ENCODE measurements around the gene PKNOX2. TPM values are rescaled to one million over a fixed set of nuclear protein-coding genes. Genes with fewer than 3 reads are reported as not detected.

The PKNOX2 gene
- total RNA-seq, 6 experiments from 2014 or later: 0.10 TPM; not detected in 5

GRCh38 chr11:125290263-125290662 lies 125.7 kb downstream of the PKNOX2 start:
- H3K9me3 Mint-ChIP-seq: no peaks in the 10 kb centered on the region
- H3K4me1 Mint-ChIP-seq (ENCODE audit: low read depth): no peaks in the 10 kb centered on the region
- TF ChIP-seq CTCF (IDR thresholded peaks at IDR 0.05): no peak
- no peak overlapping the region for H3K4me3 Mint-ChIP-seq
- no peak for DNase-seq
- peaks cover 57% of the 10 kb centered on the region for H3K27me3 Mint-ChIP-seq (ENCODE audit: insufficient read depth)
- H3K36me3 Mint-ChIP-seq (ENCODE audit: low read depth): no peaks in the 10 kb centered on the region
- no peak overlapping the region for H3K27ac Mint-ChIP-seq

- no peaks in the 10 kb centered on the region for H3K9me3 Mint-ChIP-seq
- no peaks in the 10 kb centered on the region for H3K4me1 Mint-ChIP-seq (ENCODE audit: low read depth)
- peaks cover 62% of the 10 kb centered on the region for H3K27me3 Mint-ChIP-seq (ENCODE audit: insufficient read depth)
- H3K27ac Mint-ChIP-seq: no peak overlapping the region
- TF ChIP-seq CTCF (IDR thresholded peaks at IDR 0.05): no peak
- no peaks in the 10 kb centered on the region for H3K36me3 Mint-ChIP-seq (ENCODE audit: low read depth)
- H3K4me3 Mint-ChIP-seq: no peak overlapping the region
- no peak for DNase-seq
Observed at GRCh38 chr11:125292100-125292499, 127.5 kb downstream of the PKNOX2 start.

- no peak overlapping the region for H3K27ac Mint-ChIP-seq
Observed at GRCh38 chr11:125293596-125293995, 129.0 kb downstream of the PKNOX2 start.

GRCh38 chr11:125295931-125296330 lies 131.4 kb downstream of the PKNOX2 start:
- no peak for DNase-seq
- Mint-ChIP-seq H3K27ac (no peak overlapping the region), H3K27me3 (ENCODE audit: insufficient read depth) (peaks cover 56% of the 10 kb centered on the region), H3K4me3 (no peak overlapping the region), H3K4me1 (ENCODE audit: low read depth) (peaks cover 9% of the 10 kb centered on the region), H3K36me3 (ENCODE audit: low read depth) (no peaks in the 10 kb centered on the region), H3K9me3 (no peaks in the 10 kb centered on the region)
- no peak for TF ChIP-seq CTCF (IDR thresholded peaks at IDR 0.05)

More at GRCh38 chr11:125293596-125293995, 129.0 kb downstream of the PKNOX2 start:
- no peaks in the 10 kb centered on the region for H3K9me3 Mint-ChIP-seq
- H3K4me3 Mint-ChIP-seq: no peak overlapping the region
- H3K36me3 Mint-ChIP-seq (ENCODE audit: low read depth): no peaks in the 10 kb centered on the region
- TF ChIP-seq CTCF (IDR thresholded peaks at IDR 0.05): no peak
- DNase-seq: no peak
- no peaks in the 10 kb centered on the region for H3K4me1 Mint-ChIP-seq (ENCODE audit: low read depth)
- H3K27me3 Mint-ChIP-seq (ENCODE audit: insufficient read depth): peaks cover 61% of the 10 kb centered on the region

GRCh38 chr11:125297346-125297915 lies 132.9 kb downstream of the PKNOX2 start:
- Mint-ChIP-seq H3K9me3 (no peaks in the 10 kb centered on the region), H3K36me3 (ENCODE audit: low read depth) (no peaks in the 10 kb centered on the region), H3K4me1 (ENCODE audit: low read depth) (peaks cover 15% of the 10 kb centered on the region), H3K4me3 (no peak overlapping the region), H3K27me3 (ENCODE audit: insufficient read depth) (peaks cover 45% of the 10 kb centered on the region), H3K27ac (no peak overlapping the region)
- no peak for DNase-seq
- TF ChIP-seq CTCF (IDR thresholded peaks at IDR 0.05): no peak

Data from HFFc6 (cell line).